HepG2 (cell line): ENCODE results near the gene CASTOR1. TPM values are rescaled to one million over a fixed set of nuclear protein-coding genes. Genes with fewer than 3 reads are reported as not detected.

ENCODE experiments used
- ATAC-seq: fragments of 200-7000 bp; cut with Tn5 transposase; 3 replicates; pipeline ENCODE4 v1.9.1; 2020; ENCODE audit warnings: mild to moderate bottlenecking, moderate library complexity
- BruUV-seq: library from RNA; stranded (reverse); fragments of 400-500 nt; replicated peaks from 2 replicates; lab custom pipeline; 2021; lab: Mats Ljungman, UMichigan
- CTCF ChIA-PET: fragments of 300-600 bp; formaldehyde crosslinking; extraction: SDS; loops from one replicate; lab custom pipeline; 2021; ENCODE audit warnings: low total read pairs, inconsistent platforms, low intra/inter-chr PET ratio; lab: Yijun Ruan, JAX
- POLR2A ChIA-PET: fragments of 350-600 bp; sonication (Branson Sonifier 250); formaldehyde crosslinking; loops from one replicate; lab custom pipeline; 2020; ENCODE audit warnings: antibody characterized with exemption, inconsistent platforms; lab: Yijun Ruan, JAX
- DNase-seq: peaks from one replicate; pipeline ENCODE4 v3.0.0-alpha.2; 2015; ENCODE audit warnings: low spot score
- FAIRE-seq: peaks from 3 replicates; lab custom pipeline; 2011; peaks lifted over from hg19 to GRCh38; lab: Jason Lieb, UNC
- H2AFZ ChIP-seq: one replicate; pipeline ENCODE4 v1.6.1; 2011; ENCODE audit warnings: low read length, inconsistent platforms
- H3K27ac ChIP-seq: fragments of 300-600 bp; 3 replicates; pipeline ENCODE4 v1.8.0; 2011; ENCODE audit warnings: mixed run types, mild to moderate bottlenecking, mixed read lengths, low read length, inconsistent platforms; ENCODE audit not compliant: insufficient read depth; ENCODE audit errors: extremely low read length
- H3K27me3 ChIP-seq, 2 experiments: fragments of 200-600 bp in 1 of 2; 2 replicates in 1 of 2; 3 replicates in 1 of 2; pipeline versions ENCODE4 v1.6.0 to v1.8.0; 2011; ENCODE audit warnings: low read length in 2 of 2, mild to moderate bottlenecking in 2 of 2, moderate library complexity in 2 of 2, inconsistent platforms in 1 of 2; ENCODE audit not compliant: insufficient read depth in 2 of 2, control insufficient read depth in 1 of 2
- H3K36me3 ChIP-seq, 2 experiments: fragments of 200-600 bp in 1 of 2; replicated peaks in 1 of 2; 2 replicates in 1 of 2; 3 replicates in 1 of 2; pipeline versions ENCODE4 v1.5.1 to v1.8.0; 2011; ENCODE audit warnings: low read length in 2 of 2, inconsistent platforms in 1 of 2; ENCODE audit not compliant: insufficient read depth in 2 of 2, control insufficient read depth in 1 of 2
- H3K4me1 ChIP-seq: 2 replicates; pipeline ENCODE4 v1.5.1; 2012; ENCODE audit warnings: low read length, inconsistent platforms; ENCODE audit not compliant: insufficient read depth
- H3K4me2 ChIP-seq: 2 replicates; pipeline ENCODE4 v1.6.0; 2011; ENCODE audit warnings: low read depth, low read length, inconsistent platforms
- H3K4me3 ChIP-seq, 3 experiments: fragments of 200-600 bp in 1 of 3; sonication (generic), shearing (Covaris generic) in 1 of 3; replicated peaks in 1 of 3; 2 replicates each; pipeline ENCODE4 v1.5.1; 2011 to 2016; ENCODE audit warnings: low read length in 3 of 3, inconsistent platforms in 2 of 3, low read depth in 2 of 3, mild to moderate bottlenecking in 2 of 3, control low read depth in 1 of 3, mixed read lengths in 1 of 3; ENCODE audit not compliant: insufficient read depth in 1 of 3
- H3K79me2 ChIP-seq: one replicate; pipeline ENCODE4 v1.6.1; 2011; ENCODE audit warnings: low read length, inconsistent platforms; ENCODE audit not compliant: insufficient read depth
- H3K9ac ChIP-seq: 2 replicates; pipeline ENCODE4 v1.6.0; 2011; ENCODE audit warnings: mild to moderate bottlenecking, low read depth, low read length, inconsistent platforms; ENCODE audit not compliant: insufficient read depth
- H3K9me3 ChIP-seq: 2 replicates; pipeline ENCODE4 v1.5.1; 2012; ENCODE audit warnings: mild to moderate bottlenecking, low read length
- H4K20me1 ChIP-seq: 2 replicates; pipeline ENCODE4 v1.6.0; 2011; ENCODE audit warnings: inconsistent platforms, mild to moderate bottlenecking, low read length, moderate library complexity; ENCODE audit not compliant: insufficient read depth
- EED ChIP-seq: sonication (generic); formaldehyde crosslinking; IDR thresholded peaks from 2 replicates; pipeline ENCODE4 v1.5.0; 2020; ENCODE audit warnings: mild to moderate bottlenecking, missing genetic modification reagents
- FOXO4 ChIP-seq: sonication (generic); formaldehyde crosslinking; conservative IDR thresholded peaks from 2 replicates; pipeline ENCODE4 v1.8.1; 2023; ENCODE audit warnings: missing genetic modification reagents
- PHF21A ChIP-seq: sonication (generic); formaldehyde crosslinking; IDR thresholded peaks from 2 replicates; pipeline ENCODE4 v1.5.0; 2020; ENCODE audit warnings: mild to moderate bottlenecking, missing genetic modification reagents
- SALL1 ChIP-seq: sonication (generic); formaldehyde crosslinking; IDR thresholded peaks from 2 replicates; pipeline ENCODE4 v1.8.0; 2022; ENCODE audit warnings: mild to moderate bottlenecking, missing genetic modification reagents
- SATB2 ChIP-seq: sonication (generic); formaldehyde crosslinking; IDR thresholded peaks from 2 replicates; pipeline ENCODE4 v1.5.0; 2020; ENCODE audit warnings: missing genetic modification reagents
- SOX6 ChIP-seq, 2 experiments: fragments of 450-650 bp in 1 of 2; sonication (generic) in 1 of 2; formaldehyde crosslinking in 1 of 2; IDR thresholded peaks; 2 replicates each; pipeline versions ENCODE4 v1.4.0 to v1.6.1; 2017 to 2020; ENCODE audit warnings: antibody characterized with exemption in 1 of 2, mild to moderate bottlenecking in 1 of 2, missing genetic modification reagents in 1 of 2
- SRSF9 ChIP-seq: fragments of 200-400 bp; formaldehyde crosslinking; IDR thresholded peaks from 2 replicates; pipeline ENCODE4 v1.6.1; 2018; ENCODE audit warnings: borderline replicate concordance, mild to moderate bottlenecking, low read depth, low read length; ENCODE audit not compliant: insufficient read depth, poor library complexity, severe bottlenecking
- TBX2 ChIP-seq: sonication (generic); formaldehyde crosslinking; IDR thresholded peaks from 2 replicates; pipeline ENCODE4 v1.5.0; 2020; ENCODE audit warnings: missing genetic modification reagents, mild to moderate bottlenecking, borderline replicate concordance
- UBTF ChIP-seq: sonication (generic); formaldehyde crosslinking; IDR thresholded peaks from 2 replicates; pipeline ENCODE4 v1.4.0; 2020; ENCODE audit warnings: mild to moderate bottlenecking, missing genetic modification reagents
- ZNF207 ChIP-seq: fragments of 450-650 bp; IDR thresholded peaks from 2 replicates; pipeline ENCODE4 v1.6.1; 2016; ENCODE audit warnings: antibody characterized with exemption, borderline replicate concordance
- ZNF232 ChIP-seq: sonication (generic); formaldehyde crosslinking; IDR thresholded peaks from 2 replicates; pipeline ENCODE4 v1.4.0; 2020; ENCODE audit warnings: missing genetic modification reagents, borderline replicate concordance
- ZNF253 ChIP-seq: sonication (generic); formaldehyde crosslinking; IDR thresholded peaks from 2 replicates; pipeline ENCODE4 v1.8.0; 2022; ENCODE audit warnings: mild to moderate bottlenecking, missing genetic modification reagents, borderline replicate concordance
- WGBS: methylation state at CpG from one replicate; pipeline ENCODE4 v1.1.6; 2017; ENCODE audit warnings: low lambda C conversion rate; 5-methylcytosine and 5-hydroxymethylcytosine counted together
- in situ Hi-C: cut with HindIII; loops from 2 replicates; pipeline ENCODE4 v1.10.0; 2017; ENCODE audit warnings: low pct_unique_long_range_greater_than_20kb; ENCODE audit not compliant: extremely low pct_ligation_motif_present
- intact Hi-C: fragments of 100-400 bp; cut with micrococcal nuclease; formaldehyde crosslinking; loops from one replicate; pipeline ENCODE4 v1.10.0; 2022; ENCODE audit not compliant: unreplicated experiment
- polyA plus RNA-seq, 8 experiments: library from polyadenylated mRNA; depleted of rRNA in 3 of 8; stranded (reverse) in 7 of 8; unstranded in 1 of 8; fragments of >200 nt; fragmentation: Illumina TruSeq in 4 of 8; extraction: Trizol in 4 of 8; gene quantifications; 2 replicates each; pipeline versions ENCODE4 v1.2.1 to v1.2.3, GENCODE V29; 2011 to 2016; ENCODE audit warnings: low read depth in 4 of 8, missing spikeins in 1 of 8, mixed read lengths in 1 of 8; ENCODE audit not compliant: insufficient read depth in 1 of 8
- total RNA-seq, 5 experiments: library from RNA; depleted of rRNA; stranded (reverse); fragments of >200 nt; fragmentation: Illumina TruSeq; extraction: Trizol; gene quantifications; 2 replicates each; pipeline ENCODE4 v1.2.3, GENCODE V29; 2016; ENCODE audit warnings: low read depth in 1 of 5
- TF ChIP-seq, protein P1 (sequence below): sonication (generic); formaldehyde crosslinking; IDR thresholded peaks from 2 replicates; pipeline ENCODE4 v1.4.0; 2020; ENCODE audit warnings: missing genetic modification reagents, borderline replicate concordance

The CASTOR1 gene
- total and polyA plus RNA-seq, 2 of the 13 experiments (the other 11 are each of a cell fraction or from before 2014, with no cell fraction given): 2.6 to 4.4 TPM

DNA sequence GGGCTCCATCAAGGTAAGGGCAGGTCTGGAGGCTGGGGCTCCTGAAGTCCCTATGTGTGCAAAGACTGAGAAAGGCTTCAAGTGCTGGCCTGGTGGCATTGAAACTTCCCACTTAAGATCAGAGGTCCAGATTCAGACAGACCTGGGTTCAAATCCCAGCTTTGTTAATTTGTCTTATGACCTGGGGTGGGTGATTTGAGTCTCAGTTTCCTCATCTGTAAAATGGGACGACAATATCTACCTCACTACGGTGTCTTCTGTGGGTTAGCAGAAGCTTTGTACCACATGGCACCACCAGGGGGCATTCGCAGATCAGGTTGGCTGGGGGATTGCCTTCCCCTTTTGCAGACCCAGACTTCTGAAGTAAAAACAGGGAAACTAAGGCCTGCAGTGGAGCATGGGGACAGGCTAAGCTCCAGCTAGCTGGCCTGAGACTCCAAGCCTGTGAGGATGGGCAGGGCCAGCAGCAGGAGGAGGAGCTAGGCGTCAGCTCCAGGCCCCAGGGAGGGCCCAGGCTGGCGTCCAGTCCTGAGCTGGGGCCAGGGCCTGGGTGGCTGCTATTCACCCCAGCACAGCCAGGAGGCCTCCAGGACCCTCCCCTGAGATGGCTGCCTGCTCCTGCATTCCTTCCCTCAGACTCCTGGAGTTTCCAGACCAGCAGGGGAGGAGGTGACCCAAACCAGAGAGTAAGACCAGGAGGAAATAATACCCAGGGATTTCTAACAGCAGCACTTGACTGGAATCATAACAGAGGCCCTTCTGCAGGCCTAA is 1.5 kb downstream of the CASTOR1 start:
- FAIRE-seq: peak; percentile 88
- H3K9ac ChIP-seq: peak overlapping the region; percentile 55; the same call in 1 of the 2 replicates
- peak; percentile 78 for DNase-seq
- no peak overlapping the region for H2AFZ ChIP-seq
- intact Hi-C loops (loop anchor here (1.0 to 2.0 kb wide), 2 partner anchors 39 to 99 kb away; partner anchors contain the start of genes RNF215 and TBC1D10A), in situ Hi-C loops (loop anchor here (5.0 kb wide), 1 partner anchor 99 kb away; the partner anchor contains the start of gene RNF215)
- no peaks in the 10 kb centered on the region for H4K20me1 ChIP-seq
- H3K9me3 ChIP-seq: no peaks in the 10 kb centered on the region
- peak overlapping the region; percentile 96 for H3K4me2 ChIP-seq
- H3K36me3 ChIP-seq: 0 out of 5 replicates have a peak, but pooled peaks cover 0 to 1% of the 10 kb centered on the region in 2 experiments
- no peaks in the 10 kb centered on the region; a peak in 1 of 5 replicates for H3K27me3 ChIP-seq
- ChIA-PET POLR2A (interaction anchor here (0.7 to 3.8 kb wide), 6 partner anchors 38 to 136 kb away, joined by 3 to 28 read pairs (median 8); partner anchors contain the start of genes CCDC157, RNF215, SF3A1 and TBC1D10A), CTCF (interaction anchor here (1.5 to 4.0 kb wide), 5 partner anchors 25 to 179 kb away, joined by 3 to 26 read pairs (median 20); partner anchors contain the start of genes RNF215 and TBC1D10A)
- 20% methylated on average over 3 of the region's 5 CpGs for WGBS
- H3K79me2 ChIP-seq: no peaks in the 10 kb centered on the region
- H3K4me3 ChIP-seq: peak overlapping the region in 2 of 3 experiments; percentile 72 to 80; a peak in 4 of 6 replicates
- peak; percentile 81 for ATAC-seq
- H3K4me1 ChIP-seq: peaks cover 29% of the 10 kb centered on the region
- no peak overlapping the region for H3K27ac ChIP-seq
- no TSS peak for BruUV-seq
- TF ChIP-seq PHF21A (CRISPR knock-in tag) (peak; percentile 70; the same call in 1 of the 2 replicates), ZNF207 (no peak), ZNF232 (CRISPR knock-in tag) (no peak), EED (no peak), SALL1 (CRISPR knock-in tag) (peak; percentile 28; the same call in 1 of the 2 replicates), SRSF9 (no peak), SOX6 (IDR thresholded peaks at IDR 0.05) (no peak), SOX6 (CRISPR knock-in tag; IDR thresholded peaks at IDR 0.05) (0 out of 2 replicates have a peak, but pooled peaks have one; percentile 16), FOXO4 (CRISPR knock-in tag) (no peak), TBX2 (no peak; the same call in 1 of the 2 replicates), ZNF253 (CRISPR knock-in tag) (no peak), SATB2 (CRISPR knock-in tag) (no peak), UBTF (CRISPR knock-in tag) (peak; percentile 47; the same call in 1 of the 2 replicates)
- TF ChIP-seq, protein P1, sequence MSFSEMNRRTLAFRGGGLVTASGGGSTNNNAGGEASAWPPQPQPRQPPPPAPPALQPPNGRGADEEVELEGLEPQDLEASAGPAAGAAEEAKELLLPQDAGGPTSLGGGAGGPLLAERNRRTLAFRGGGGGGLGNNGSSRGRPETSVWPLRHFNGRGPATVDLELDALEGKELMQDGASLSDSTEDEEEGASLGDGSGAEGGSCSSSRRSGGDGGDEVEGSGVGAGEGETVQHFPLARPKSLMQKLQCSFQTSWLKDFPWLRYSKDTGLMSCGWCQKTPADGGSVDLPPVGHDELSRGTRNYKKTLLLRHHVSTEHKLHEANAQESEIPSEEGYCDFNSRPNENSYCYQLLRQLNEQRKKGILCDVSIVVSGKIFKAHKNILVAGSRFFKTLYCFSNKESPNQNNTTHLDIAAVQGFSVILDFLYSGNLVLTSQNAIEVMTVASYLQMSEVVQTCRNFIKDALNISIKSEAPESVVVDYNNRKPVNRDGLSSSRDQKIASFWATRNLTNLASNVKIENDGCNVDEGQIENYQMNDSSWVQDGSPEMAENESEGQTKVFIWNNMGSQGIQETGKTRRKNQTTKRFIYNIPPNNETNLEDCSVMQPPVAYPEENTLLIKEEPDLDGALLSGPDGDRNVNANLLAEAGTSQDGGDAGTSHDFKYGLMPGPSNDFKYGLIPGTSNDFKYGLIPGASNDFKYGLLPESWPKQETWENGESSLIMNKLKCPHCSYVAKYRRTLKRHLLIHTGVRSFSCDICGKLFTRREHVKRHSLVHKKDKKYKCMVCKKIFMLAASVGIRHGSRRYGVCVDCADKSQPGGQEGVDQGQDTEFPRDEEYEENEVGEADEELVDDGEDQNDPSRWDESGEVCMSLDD (CRISPR knock-in tag): no peak
